MM.1S (cell line): ENCODE measurements around the gene PRKCB.

Experiments used
- DNase-seq: peaks from one replicate; pipeline ENCODE4 v3.0.0-alpha.2; 2015
- H2AFZ ChIP-seq: fragments of 300-600 bp; sonication (generic); 2 replicates; pipeline ENCODE4 v1.6.0; 2016; ENCODE audit warnings: antibody characterized with exemption, low read length
- H3F3A ChIP-seq: fragments of 300-600 bp; sonication (generic); 2 replicates; pipeline ENCODE4 v1.6.1; 2016; ENCODE audit warnings: mild to moderate bottlenecking, antibody characterized with exemption, low read length, moderate library complexity, mixed read lengths; ENCODE audit not compliant: insufficient read depth
- H3K27ac ChIP-seq: fragments of 300-600 bp; sonication (generic); 2 replicates; pipeline ENCODE4 v1.5.1; 2016; ENCODE audit warnings: mild to moderate bottlenecking, low read length
- H3K27me3 ChIP-seq: fragments of 300-600 bp; sonication (generic); replicated peaks from 2 replicates; pipeline ENCODE4 v1.6.0; 2016; ENCODE audit warnings: low read length; ENCODE audit not compliant: insufficient read depth
- H3K36me3 ChIP-seq: fragments of 300-600 bp; sonication (generic); replicated peaks from 2 replicates; pipeline ENCODE4 v1.6.1; 2016; ENCODE audit warnings: mild to moderate bottlenecking, low read length, mixed read lengths; ENCODE audit not compliant: insufficient read depth
- H3K4me1 ChIP-seq: fragments of 300-600 bp; sonication (generic); 2 replicates; pipeline ENCODE4 v1.6.1; 2016; ENCODE audit warnings: low read length, mixed read lengths
- H3K4me2 ChIP-seq: fragments of 300-600 bp; sonication (generic); 2 replicates; pipeline ENCODE4 v1.6.0; 2016; ENCODE audit warnings: low read depth, low read length
- H3K4me3 ChIP-seq: fragments of 300-600 bp; sonication (generic); 2 replicates; pipeline ENCODE4 v1.5.1; 2016; ENCODE audit warnings: low read length, mixed read lengths
- H3K79me2 ChIP-seq: fragments of 300-600 bp; sonication (generic); 2 replicates; pipeline ENCODE4 v1.6.1; 2016; ENCODE audit warnings: mixed run types, low read length, mixed read lengths
- H3K9ac ChIP-seq: fragments of 300-600 bp; sonication (generic); 2 replicates; pipeline ENCODE4 v1.6.1; 2016; ENCODE audit warnings: low read length, mixed read lengths
- H3K9me2 ChIP-seq: fragments of 300-600 bp; sonication (generic); replicated peaks from 2 replicates; pipeline ENCODE4 v1.6.1; 2016; ENCODE audit warnings: mild to moderate bottlenecking, low read length, mixed read lengths; ENCODE audit not compliant: insufficient read depth
- H3K9me3 ChIP-seq: fragments of 300-600 bp; sonication (generic); replicated peaks from 2 replicates; pipeline ENCODE4 v1.6.1; 2016; ENCODE audit warnings: mild to moderate bottlenecking, low read length, mixed read lengths; ENCODE audit not compliant: insufficient read depth
- H4K20me1 ChIP-seq: fragments of 300-600 bp; sonication (generic); 2 replicates; pipeline ENCODE4 v1.6.1; 2016; ENCODE audit warnings: mild to moderate bottlenecking, low read length, moderate library complexity, mixed read lengths; ENCODE audit not compliant: insufficient read depth
- CTCF ChIP-seq: fragments of 300-600 bp; sonication (generic); IDR thresholded peaks from 2 replicates; pipeline ENCODE4 v1.5.1; 2016; ENCODE audit warnings: antibody characterized with exemption, low read length, mixed read lengths
- EZH2 ChIP-seq: fragments of 300-600 bp; sonication (generic); optimal IDR thresholded peaks from 2 replicates; pipeline ENCODE3; 2017; ENCODE audit warnings: low read depth, mild to moderate bottlenecking, antibody characterized with exemption, low read length, mixed read lengths
- EZH2phosphoT487 ChIP-seq: fragments of 300-600 bp; sonication (generic); IDR thresholded peaks from 2 replicates; pipeline ENCODE4 v1.6.1; 2018; ENCODE audit warnings: antibody characterized with exemption, low read length

The PRKCB gene

GRCh38 chr16:24258791-24259190, 423.0 kb downstream of the PRKCB start:
- no peaks in the 10 kb centered on the region for H3K36me3 ChIP-seq
- no peaks in the 10 kb centered on the region for H3K27me3 ChIP-seq
- no peaks in the 10 kb centered on the region for H3F3A ChIP-seq
- H3K9ac ChIP-seq: no peak overlapping the region
- no peak overlapping the region for H3K4me2 ChIP-seq
- H3K4me1 ChIP-seq: no peaks in the 10 kb centered on the region
- H4K20me1 ChIP-seq: no peaks in the 10 kb centered on the region
- no peak overlapping the region for H2AFZ ChIP-seq
- no peaks in the 10 kb centered on the region for H3K9me2 ChIP-seq
- TF ChIP-seq CTCF: no peak
- TF ChIP-seq EZH2: no peak
- no peak for TF ChIP-seq EZH2phosphoT487
- no peaks in the 10 kb centered on the region for H3K9me3 ChIP-seq
- no peak overlapping the region for H3K27ac ChIP-seq
- no peak overlapping the region for H3K4me3 ChIP-seq
- no peak for DNase-seq
- no peaks in the 10 kb centered on the region for H3K79me2 ChIP-seq

GRCh38 chr16:24262816-24263215, 427.0 kb downstream of the PRKCB start:
- no peak for DNase-seq
- Histone ChIP-seq H2AFZ (no peak overlapping the region), H3K79me2 (no peaks in the 10 kb centered on the region), H3K4me1 (no peaks in the 10 kb centered on the region), H3K9me3 (no peaks in the 10 kb centered on the region), H3F3A (no peaks in the 10 kb centered on the region), H3K4me3 (no peak overlapping the region), H3K27me3 (no peaks in the 10 kb centered on the region), H4K20me1 (no peaks in the 10 kb centered on the region), H3K4me2 (no peak overlapping the region), H3K9me2 (no peaks in the 10 kb centered on the region), H3K36me3 (no peaks in the 10 kb centered on the region), H3K27ac (no peak overlapping the region), H3K9ac (no peak overlapping the region)
- TF ChIP-seq EZH2phosphoT487: no peak
- TF ChIP-seq EZH2: no peak
- TF ChIP-seq CTCF: no peak
